KOPT-K1 (cell line): ENCODE results near the gene AGPAT2.

Experiments
- H3K27ac ChIP-seq: fragments of 200-600 bp; sonication (generic); 2 replicates; pipeline ENCODE4 v1.5.1; 2016; ENCODE audit warnings: antibody characterized with exemption, mild to moderate bottlenecking, low read depth, low read length; ENCODE audit not compliant: poor library complexity, severe bottlenecking
- H3K36me3 ChIP-seq: fragments of 200-600 bp; sonication (generic); 2 replicates; pipeline ENCODE4 v1.5.1; 2017; ENCODE audit warnings: antibody characterized with exemption, mild to moderate bottlenecking, low read length, moderate library complexity; ENCODE audit not compliant: insufficient read depth
- H3K9me3 ChIP-seq: fragments of 200-600 bp; sonication (generic); 2 replicates; pipeline ENCODE4 v1.5.1; 2017; ENCODE audit warnings: antibody characterized with exemption, low read length, mild to moderate bottlenecking; ENCODE audit not compliant: insufficient read depth, poor library complexity, severe bottlenecking

Gene AGPAT2

DNA sequence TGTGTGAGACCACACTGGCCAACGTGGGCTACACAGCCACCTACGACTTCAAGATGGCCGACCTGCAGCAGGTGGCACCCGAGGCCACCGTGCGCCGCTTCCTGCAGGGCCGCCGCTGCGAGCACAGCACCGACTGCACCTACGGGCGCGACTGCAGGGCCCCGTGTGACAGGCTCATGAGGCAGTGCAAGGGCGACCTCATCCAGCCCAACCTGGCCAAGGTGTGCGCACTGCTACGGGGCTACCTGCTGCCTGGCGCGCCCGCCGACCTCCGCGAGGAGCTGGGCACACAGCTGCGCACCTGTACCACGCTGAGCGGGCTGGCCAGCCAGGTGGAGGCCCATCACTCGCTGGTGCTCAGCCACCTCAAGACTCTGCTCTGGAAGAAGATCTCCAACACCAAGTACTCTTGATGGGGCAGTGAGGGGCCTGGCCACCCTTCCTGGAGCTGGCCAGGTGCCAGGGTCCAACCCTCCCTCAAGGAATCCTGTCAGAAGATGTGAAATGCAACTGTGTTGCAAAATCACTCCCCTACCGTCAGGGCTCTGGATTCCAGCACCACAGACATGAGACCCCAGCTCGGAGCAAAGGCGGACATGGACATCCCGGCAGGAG is 36.2 kb upstream of the AGPAT2 start:
- no peak overlapping the region for H3K27ac ChIP-seq
- H3K36me3 ChIP-seq = peaks cover 65% of the 10 kb centered on the region
- no peaks in the 10 kb centered on the region for H3K9me3 ChIP-seq

- Histone ChIP-seq H3K27ac (no peak overlapping the region), H3K36me3 (peaks cover 65% of the 10 kb centered on the region), H3K9me3 (no peaks in the 10 kb centered on the region)
Measured at GRCh38 chr9:136722969-136723356, 35.7 kb upstream of the AGPAT2 start.

DNA sequence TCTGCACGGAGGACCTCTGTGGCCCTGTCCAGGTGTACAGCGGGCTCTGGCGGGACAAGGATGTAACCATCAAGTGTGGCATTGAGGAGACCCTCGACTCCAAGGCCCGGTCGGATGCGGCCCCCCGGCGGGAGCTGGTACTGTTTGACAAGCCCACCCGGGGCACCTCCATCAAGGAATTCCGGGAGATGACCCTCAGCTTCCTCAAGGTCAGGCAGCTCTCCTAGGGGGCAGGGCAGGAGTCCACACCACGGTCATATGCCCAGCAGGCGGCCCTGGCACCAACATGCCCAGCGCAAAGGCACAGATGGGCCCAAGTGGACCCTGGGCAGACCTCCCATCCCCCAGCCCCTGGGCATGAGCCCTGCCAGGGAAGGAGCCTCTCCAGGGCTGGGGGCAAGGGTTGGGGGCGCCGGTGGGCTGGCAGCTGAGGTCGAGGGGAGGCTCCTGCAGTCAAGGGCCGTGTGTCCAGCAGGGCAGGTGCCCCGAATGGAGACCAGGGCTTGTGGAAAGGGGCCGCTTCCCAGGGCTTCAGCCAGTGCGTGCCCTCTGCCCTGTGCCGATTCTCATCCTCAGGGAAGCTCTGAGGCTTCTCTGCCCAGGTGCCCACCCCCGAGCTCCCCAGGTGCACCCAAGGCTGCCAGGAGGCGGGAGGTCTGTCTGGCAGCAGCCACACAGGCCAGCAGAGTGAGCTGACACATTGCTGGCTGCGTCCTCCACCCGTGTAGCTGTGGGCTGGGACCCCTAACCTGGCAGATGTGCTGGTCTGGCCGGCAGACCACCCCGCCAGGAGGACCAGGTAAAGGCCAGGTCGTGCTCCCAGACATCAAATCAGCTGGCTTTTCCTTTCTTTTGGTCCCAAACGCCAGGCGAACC is 35.1 kb upstream of the AGPAT2 start:
- peaks cover 65% of the 10 kb centered on the region for H3K36me3 ChIP-seq
- no peak overlapping the region for H3K27ac ChIP-seq
- H3K9me3 ChIP-seq = no peaks in the 10 kb centered on the region

DNA sequence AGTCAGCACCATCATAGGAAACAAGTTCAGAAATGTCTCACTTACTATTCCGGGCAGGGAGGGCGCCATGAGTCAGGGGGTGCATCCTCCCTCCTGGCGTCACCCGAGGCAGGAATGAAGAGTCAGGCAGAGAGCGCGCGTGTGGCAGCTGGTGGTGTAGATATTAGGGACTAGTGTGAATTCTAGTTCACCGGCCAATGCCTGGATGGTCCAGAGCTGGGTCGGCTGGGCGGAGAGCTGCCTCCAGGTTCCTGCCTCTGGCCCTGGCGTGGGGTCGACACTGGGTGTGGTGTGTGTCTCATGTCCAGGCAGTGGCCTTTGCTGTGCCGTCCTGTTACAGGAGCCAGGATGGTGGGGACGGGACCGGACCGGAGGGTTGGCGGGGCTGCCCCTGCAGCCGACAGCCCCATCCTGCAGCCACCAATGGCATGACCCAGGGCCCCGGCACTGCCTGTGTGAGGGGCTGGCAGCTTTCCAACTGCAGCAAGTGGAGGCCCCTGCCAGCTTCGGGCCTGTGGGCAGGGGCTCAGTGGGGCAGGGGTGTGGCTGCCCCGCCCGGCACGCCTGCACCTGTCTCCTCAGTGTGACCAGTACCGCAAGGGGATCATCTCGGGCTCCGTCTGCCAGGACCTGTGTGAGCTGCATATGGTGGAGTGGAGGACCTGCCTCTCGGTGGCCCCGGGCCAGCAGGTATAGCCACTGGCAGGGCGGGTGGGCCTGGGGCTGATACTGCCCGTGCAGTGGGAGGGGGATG is 34.3 kb upstream of the AGPAT2 start:
- Histone ChIP-seq H3K9me3 (no peaks in the 10 kb centered on the region), H3K36me3 (peaks cover 60% of the 10 kb centered on the region), H3K27ac (no peak overlapping the region)

DNA sequence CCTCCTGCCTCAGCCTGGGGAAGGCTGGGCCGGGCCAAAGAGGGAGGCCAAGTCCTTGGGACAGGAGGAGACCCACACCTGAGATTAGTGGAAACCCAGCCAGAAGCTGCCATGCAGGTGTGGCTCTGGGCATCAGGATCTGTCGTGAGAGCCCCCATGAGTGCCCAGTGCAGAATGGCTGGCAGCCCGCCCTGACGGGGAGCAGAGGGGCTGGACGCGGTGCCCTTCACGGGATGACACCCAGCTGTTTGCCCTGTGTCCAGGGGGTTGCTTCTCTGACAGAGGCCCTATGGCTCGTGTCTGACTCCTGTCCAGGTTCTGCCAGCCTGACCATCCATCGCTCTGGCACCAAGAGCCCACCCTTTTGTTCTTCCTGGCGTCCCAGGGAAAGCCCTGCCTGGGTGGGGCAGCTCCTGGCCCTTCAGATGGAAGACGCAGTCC is 33.7 kb upstream of the AGPAT2 start:
- no peak overlapping the region for H3K27ac ChIP-seq
- no peaks in the 10 kb centered on the region for H3K9me3 ChIP-seq
- peaks cover 54% of the 10 kb centered on the region for H3K36me3 ChIP-seq

DNA sequence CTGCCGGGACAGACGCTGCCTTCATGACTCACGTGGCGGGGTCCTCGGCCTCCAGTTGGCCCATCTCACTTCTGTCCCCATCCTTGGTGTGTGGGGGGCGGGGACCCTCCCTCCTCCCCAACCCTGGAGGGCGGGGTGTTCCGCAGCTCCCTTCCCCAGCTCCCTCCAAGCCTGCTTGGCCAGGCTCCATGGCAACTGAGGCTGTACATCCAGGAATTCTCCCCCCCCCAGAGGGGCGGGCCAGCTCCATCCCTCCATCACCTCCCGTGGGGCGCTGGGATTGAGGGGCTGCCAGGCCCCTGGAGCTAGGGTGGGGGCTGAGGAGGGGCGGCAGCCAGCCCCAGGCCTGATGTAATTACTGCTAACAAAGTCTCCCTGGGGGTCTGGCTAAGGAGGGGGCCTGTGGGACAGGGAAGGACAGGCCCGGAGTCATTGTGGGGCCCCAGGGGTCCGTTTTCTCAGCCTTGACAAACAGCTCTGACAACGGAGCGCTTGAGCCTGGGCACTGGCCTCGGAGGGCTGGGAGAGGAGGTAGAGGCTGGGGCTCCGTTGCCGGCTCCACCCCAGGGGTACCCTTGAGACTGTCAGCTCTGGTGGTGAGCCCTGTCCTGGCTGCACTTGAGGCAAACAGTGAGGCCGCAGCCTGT is 33.1 kb upstream of the AGPAT2 start:
- Histone ChIP-seq H3K9me3 (no peaks in the 10 kb centered on the region), H3K27ac (no peak overlapping the region), H3K36me3 (peaks cover 48% of the 10 kb centered on the region)

DNA sequence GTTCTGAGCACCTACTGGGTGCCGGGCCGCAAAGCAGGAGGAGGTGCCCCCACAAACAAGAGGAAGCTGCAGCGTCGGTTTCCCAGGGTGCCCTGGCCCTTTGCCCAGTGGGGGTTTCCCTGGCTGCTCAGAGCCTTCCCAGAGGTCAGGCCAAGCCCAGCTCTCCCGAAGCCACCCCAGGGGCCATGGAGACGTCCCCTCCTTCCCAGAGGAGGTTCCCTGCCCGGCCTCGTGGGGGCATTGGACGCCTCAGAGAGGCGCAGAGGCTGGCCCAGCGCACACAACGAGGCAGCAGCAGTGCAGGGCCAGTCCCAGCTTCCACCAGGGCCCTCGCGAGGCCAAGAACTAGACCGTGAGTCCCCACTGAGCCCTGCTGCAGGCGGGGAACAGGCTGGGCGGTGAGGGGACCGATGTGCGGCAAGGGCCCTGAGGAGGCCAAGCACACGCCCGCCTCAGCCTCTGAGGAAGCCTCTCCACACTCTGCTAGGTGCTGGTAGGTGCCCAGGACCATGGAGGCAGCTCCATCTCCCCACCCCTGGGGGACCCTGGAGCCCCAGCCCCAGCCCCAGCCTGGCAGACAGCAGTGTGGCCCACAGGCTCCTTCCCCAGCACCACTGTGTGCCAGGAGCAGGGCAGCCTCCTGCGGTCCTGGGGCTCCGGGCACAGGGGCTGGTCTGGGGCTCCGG is 32.1 kb upstream of the AGPAT2 start:
- Histone ChIP-seq H3K9me3 (no peaks in the 10 kb centered on the region), H3K36me3 (peaks cover 38% of the 10 kb centered on the region), H3K27ac (no peak overlapping the region)

DNA sequence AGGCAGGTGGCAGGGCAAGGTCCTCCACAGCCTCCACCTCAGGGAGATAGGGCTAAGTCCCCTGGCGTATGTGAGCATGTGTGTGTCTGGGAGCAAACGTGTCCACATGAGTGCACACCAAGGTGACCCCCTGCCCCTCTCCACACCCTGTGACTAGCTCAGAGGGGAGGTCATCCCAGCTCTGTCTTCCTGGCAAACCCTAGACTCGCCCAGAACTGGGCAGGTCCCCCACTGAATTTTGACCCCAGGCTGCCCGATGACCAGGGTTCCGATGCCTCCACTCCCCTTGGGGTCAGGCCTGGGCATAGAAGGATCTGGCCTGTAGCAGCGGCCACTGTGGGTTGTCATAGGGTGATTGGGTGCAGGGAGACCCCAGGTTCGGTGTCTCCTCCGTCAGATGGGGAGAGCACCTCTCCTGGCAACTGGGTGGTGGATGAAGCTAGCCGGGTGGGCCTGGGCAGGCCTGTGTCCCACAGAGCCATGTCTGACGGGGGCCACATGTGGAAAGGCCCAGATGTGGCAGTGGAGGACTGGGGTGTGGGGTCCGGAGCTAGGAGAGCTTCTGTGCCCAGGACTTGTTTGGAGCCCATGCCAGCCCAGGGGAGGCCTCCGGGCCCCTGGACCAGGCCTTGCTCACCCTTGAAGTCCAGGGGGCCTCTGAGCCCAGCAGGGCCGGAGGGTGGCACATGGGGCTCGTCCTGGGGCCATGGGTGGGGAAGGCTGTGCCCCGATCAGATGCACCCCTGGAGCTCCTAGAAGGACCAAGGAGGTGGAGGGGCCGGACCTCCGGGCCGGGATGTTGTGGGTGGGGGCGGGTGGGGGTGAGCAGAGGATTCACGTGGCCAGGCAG is 31.3 kb upstream of the AGPAT2 start:
- H3K27ac ChIP-seq = no peak overlapping the region
- peaks cover 30% of the 10 kb centered on the region for H3K36me3 ChIP-seq
- H3K9me3 ChIP-seq = no peaks in the 10 kb centered on the region

DNA sequence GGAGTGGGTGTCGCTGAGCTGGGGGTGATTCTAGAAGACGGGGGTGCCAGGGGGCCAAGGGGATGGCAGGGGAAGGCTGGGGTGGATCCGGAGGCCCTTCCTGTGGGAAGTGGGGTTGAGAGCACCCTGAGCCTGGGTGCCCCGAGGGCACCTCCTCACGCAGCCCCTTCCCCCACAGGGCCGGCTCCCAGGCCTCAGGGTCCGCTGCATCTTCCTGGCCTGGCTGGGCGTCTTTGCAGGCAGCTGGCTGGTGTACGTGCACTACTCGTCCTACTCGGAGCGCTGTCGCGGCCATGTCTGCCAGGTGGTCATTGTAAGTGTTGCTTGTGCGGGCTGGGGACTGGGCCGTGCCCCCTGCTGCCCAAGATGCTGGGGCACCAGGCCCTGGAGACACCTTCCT is 30.1 kb upstream of the AGPAT2 start:
- H3K36me3 ChIP-seq = peaks cover 19% of the 10 kb centered on the region; the same call in 1 of the 2 replicates
- no peaks in the 10 kb centered on the region for H3K9me3 ChIP-seq
- H3K27ac ChIP-seq = no peak overlapping the region

DNA sequence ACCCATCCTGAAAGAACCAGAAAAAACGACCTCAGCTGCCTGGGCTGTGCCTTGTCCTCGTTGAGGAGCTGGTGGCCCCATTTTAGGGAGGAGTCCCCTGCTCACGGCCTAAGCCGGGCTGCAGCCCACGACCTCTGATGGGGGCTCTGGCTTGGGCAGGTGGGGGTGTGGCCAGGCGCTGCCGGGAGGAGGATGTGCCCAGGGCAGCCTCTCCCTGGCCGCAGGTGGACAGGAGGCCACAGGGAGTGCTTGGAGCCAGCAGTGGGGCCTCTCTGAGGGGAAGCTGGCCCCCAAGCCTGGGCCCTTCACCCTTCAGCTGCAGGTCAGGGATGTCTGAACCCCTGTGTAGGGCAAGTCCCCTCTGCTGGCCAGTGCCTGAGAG is 27.6 kb upstream of the AGPAT2 start:
- Histone ChIP-seq H3K9me3 (no peaks in the 10 kb centered on the region), H3K27ac (no peak overlapping the region), H3K36me3 (no peaks in the 10 kb centered on the region)

GRCh38 chr9:136714096-136714892 is 27.0 kb upstream of the AGPAT2 start:
- H3K36me3 ChIP-seq = no peaks in the 10 kb centered on the region
- no peaks in the 10 kb centered on the region for H3K9me3 ChIP-seq
- H3K27ac ChIP-seq = no peak overlapping the region

DNA sequence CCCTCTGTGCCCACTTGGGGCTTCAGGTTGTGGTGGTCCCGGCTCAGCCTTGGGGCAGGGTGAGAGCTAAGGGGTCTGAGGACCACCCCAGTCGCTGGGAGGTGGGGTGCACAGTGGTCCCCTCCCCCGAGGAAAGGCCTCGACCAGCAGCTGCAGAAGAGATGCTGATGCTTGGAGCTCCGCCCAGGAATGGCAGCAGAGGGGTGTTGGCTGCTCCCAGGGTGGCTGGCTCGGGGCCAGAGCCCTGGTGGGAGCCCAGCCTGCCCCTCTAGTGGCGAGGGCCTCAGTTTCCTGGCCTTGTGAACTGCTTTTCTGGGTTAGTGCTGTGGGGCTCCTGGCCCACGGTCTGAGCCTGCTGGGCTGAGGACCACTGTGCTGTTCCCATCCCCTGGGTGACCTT is 26.3 kb upstream of the AGPAT2 start:
- no peak overlapping the region for H3K27ac ChIP-seq
- H3K9me3 ChIP-seq = no peaks in the 10 kb centered on the region
- no peaks in the 10 kb centered on the region for H3K36me3 ChIP-seq
